ENCODE data around the gene PRKCB.

GRCh38 chr16:24075931-24076716 is 240.3 kb downstream of the PRKCB start:
- TF ChIP-seq, protein P1, sequence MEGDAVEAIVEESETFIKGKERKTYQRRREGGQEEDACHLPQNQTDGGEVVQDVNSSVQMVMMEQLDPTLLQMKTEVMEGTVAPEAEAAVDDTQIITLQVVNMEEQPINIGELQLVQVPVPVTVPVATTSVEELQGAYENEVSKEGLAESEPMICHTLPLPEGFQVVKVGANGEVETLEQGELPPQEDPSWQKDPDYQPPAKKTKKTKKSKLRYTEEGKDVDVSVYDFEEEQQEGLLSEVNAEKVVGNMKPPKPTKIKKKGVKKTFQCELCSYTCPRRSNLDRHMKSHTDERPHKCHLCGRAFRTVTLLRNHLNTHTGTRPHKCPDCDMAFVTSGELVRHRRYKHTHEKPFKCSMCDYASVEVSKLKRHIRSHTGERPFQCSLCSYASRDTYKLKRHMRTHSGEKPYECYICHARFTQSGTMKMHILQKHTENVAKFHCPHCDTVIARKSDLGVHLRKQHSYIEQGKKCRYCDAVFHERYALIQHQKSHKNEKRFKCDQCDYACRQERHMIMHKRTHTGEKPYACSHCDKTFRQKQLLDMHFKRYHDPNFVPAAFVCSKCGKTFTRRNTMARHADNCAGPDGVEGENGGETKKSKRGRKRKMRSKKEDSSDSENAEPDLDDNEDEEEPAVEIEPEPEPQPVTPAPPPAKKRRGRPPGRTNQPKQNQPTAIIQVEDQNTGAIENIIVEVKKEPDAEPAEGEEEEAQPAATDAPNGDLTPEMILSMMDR (IDR thresholded peaks at IDR 0.05; ENCODE audit: low read depth, low read length, poor library complexity, severe bottlenecking) = no peak
- no peak for TF ChIP-seq EZH2phosphoT487 (IDR thresholded peaks at IDR 0.05; ENCODE audit: borderline replicate concordance, low read length)
